Cortex of kidney (tissue), 1 donor: ENCODE results near the gene FAM241A.
"Not testable (repeated sequence)": the region's sequence is repeated elsewhere in the genome, so short reads cannot be mapped to it uniquely, and the experiment has no call there.

Experiments used
- DNase-seq: peaks from one replicate; lab custom pipeline; 2025; lab: John Stamatoyannopoulos, UW

Gene FAM241A

DNA sequence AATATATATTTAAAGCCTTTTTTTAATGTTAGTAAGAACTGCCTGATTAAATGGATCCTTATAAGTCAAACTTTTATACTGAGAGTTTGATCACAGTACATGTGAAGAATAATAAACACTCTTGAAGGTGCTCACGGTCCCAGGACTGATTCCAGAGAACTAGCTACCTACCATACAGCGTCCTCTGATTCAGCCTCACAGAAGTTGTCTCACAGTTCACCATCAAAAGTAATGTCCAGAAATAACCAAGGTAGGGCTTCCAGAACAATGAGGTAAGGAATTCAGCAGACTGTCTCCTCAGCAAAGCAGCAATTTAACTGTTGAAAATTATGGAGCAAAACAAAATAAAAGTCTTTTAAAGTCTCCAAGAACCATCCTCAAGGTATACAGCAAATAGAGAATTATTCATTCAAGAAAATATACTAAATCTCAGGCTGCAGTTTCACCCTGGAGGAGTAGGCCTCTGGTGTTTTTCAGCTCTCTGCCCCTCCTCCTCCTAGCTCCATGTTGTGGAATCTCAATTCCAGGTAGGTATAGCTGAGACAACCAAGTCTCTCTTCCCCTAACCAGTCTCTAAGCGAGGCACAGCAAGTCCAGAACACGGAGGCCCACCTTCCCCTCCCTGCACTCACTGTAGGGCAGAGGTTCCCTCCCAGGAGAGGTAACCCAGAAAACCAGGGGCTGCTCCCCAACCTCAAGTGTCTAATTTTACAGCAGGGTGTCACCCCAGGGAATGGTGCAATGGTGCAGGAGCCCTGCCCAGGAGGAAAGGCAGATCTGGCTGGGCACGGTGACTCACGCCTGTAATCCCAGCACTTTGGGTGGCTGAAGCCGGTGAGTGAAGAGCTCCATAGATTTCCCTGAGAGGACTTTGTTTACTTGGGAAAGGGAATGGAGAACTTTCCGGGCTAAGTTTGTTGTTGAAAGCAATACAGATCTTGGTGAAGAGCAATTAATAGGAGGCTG is 28.6 kb downstream of the FAM241A start:
- DNase-seq: no peak

DNA sequence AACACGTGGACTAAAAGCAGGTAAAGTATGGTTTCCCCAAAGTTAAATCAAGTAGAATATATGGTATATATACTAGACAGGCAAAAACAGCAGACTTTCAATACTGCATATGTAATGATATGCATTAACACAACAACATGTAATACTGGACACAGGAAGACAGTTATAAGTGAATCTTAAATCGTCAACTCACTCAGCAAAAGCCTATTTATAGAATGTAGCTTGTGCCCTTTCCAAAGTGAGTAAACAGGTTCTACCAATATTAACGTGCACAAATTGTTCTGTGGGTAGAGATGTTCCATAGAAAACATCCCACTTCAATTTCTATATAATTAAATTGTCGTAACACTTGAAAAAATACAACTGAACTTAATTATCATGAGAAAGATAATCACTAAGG is 30.6 kb downstream of the FAM241A start:
- no peak for DNase-seq

DNA sequence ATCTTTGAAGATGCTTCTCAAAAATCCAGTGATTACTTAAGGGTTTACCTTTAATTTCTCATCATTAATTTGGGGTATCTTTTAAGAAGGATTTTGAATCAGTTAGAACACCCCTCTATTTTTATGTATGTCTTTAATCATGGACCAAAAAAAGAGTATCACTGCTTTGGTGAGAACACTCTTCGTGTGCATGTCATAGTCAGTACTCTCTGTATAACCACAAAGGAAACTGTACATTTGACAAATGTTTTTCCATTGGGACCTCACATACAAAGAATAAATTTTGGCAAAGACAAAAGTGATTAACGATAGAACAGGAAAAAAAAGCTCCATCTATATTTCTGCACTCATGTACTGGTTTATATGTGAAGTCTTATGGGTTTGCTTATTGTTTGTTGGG is 31.3 kb downstream of the FAM241A start:
- DNase-seq: no peak

DNA sequence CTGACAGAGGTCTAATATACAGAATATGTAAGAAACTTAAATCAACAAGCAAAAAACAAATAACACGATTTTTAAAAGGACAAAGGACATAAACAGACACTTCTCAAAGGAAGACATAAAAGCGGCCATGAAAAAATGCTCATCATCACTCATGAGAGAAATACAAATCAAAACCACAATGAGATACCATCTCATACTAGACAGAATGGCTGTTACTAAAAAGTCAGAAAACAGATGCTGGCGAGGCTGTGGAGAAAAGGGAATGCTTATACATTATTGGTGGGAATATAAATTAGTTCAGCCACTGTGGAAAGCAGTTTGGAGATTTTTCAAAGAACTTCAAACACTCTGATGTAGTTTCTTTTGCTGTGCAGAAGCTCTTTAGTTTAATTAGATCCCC is 33.5 kb downstream of the FAM241A start:
- not testable (repeated sequence) for DNase-seq

DNA sequence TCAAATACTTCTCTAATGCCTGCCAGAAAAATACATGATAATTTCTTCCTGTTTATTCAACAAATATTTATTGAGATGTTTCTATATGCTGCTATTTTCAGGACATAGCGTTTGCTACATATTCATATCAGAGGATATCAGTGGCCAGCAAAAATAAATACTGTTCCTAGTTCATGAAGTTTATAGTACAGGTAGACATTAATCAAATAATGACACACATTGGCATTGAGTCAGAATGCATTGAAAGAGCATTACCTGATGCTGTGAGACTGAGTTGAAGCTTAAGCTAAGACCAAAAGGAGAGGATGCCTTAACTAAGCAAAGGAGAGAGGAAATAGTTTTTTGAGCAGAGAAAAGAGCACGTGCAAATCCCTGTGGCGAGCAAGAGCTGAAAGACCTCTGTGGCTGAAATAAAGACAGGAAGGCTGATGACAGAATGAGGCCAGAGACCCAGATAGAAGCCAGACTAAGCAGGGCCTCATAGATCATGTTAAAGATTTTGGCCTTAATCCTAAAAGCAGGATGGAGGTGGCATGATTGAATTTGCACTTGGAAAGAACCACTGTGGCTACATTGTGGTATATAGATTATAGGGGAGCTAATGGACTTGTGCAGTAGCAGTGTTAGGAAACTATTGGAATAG is 36.2 kb downstream of the FAM241A start:
- DNase-seq: no peak

DNA sequence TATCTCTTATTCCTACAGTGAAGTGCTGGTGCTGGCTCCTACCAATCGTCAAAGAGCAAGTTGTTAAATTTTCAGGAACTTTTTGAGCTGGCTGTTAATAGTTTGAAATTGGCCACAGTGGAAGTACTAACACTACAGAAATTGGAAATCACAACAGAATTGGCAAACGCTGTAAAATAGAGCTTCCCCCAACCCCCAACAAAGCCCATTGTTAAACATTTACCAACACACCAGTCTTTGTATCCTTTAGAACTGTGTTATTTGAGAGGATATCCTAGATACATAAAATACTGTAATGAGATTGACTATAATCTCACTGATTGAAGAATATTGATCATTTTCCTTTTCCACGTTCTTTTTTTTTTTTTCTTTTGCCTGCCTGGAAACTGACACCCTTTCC is 37.4 kb downstream of the FAM241A start:
- no peak for DNase-seq

DNA sequence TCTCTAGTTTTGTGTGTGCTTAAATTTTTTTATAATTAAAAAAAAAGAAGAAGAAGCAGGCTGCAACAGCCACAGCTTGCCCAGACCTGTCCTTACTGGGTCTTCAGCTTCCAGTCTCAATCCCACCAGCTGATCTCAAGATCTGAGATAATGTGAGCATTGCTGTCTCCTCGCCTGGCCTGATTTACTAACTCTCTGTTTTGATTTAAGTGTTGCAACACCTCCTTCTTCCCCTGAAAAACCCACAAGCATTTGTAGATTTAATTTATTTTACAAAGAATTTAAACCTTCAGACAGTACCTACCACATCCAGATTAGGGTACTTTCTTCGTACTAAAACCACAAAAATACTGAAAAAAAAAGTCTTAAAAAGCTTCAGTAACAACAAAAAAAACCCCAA is 38.0 kb downstream of the FAM241A start:
- DNase-seq: no peak

DNA sequence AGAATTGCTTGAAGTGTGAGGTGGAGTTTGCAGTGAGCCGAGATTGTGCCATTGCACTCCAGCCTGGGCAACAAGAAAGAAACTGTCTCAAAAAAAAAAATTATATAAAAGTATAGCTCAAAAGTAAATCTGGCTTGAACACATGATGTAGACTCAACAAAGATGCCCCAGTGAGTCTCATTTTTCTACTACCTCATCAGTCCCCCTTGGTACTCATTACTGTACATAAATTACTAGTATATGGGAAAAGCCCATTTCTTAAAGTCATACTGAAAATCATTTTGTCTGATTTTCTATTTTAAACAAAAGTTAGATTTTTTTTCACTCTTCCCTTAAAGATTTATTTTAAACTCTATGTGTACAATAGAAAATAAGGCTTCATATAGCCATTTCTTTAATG is 39.2 kb downstream of the FAM241A start:
- DNase-seq: no peak

DNA sequence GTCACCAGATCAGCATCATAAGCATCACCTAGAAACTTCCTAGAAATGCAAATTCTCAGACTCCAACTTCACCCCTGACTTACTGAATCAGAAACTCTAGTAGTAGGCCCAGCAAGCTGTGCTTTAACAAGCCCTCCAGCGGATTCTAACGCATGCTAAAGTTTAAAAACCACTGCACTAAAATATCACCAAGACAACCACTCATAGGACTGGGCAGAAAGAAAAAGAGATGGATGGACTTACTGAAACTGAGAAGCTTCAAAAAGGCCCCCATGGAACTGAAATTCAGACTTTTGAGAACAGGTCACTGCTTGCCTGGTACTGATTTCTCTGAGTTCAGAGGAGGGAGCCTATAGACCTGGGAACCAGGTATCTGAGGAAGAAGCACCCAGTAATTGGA is 40.1 kb downstream of the FAM241A start:
- DNase-seq: no peak

DNA sequence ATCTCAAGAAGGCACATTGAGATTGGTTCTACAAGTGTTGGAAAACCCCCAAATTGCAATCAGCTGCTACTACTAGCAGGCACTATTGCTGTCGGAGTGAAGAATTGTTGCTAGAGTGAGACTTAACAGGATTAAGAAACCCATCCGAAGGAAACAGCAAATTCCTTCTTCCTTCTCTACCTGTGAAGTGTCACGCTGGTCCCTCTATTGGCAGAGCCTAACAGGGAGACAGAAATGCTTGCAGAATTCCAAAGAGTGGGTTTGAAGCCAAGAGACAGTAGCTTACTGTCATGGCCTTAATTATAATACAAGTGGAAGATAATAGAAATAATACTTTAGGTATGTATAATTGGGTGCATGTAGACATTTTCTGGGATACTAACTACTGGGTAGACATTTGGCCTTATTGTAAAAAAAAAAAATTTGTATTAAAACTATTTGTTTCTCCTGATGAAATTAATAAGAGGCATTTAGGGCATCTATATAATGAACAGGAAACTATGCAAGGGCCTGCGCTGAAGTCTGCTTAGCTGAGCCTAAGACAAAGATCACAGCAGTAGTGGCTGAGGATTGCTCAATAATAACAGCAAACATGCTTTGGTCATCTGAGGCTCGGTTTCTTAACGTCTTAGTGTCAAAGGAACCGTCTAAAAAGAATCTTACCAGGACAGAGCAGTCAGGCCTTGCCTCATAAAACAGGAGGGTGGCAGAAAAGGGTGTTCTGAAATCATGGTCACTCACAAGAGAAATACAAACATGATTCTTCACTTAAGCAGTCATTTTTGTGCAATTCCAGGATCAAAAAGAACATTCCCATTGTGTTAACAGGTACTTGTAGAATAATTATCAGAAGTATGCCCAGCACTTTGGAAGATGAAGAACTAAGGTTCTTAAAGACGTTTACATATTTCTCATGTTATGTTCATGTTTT is 40.8 kb downstream of the FAM241A start:
- no peak for DNase-seq

DNA sequence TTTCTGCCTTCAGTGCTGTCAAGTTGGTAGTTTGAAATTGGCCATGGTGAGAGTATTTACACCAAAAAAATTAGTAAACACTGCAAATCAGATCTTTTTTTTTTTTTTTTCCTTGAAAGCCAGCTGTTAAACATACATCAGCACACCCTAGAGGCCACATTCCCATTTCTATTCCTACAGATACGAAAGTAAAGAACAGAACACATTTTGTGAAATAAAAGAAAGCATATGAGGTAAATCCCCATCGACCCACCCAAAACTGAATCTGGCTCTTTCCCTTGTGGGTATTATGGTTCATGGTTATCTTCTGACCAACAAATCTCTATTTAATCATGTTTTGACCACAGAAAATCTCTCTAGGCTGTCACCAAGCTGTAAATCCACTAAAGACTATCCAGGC is 44.5 kb downstream of the FAM241A start:
- no peak for DNase-seq

DNA sequence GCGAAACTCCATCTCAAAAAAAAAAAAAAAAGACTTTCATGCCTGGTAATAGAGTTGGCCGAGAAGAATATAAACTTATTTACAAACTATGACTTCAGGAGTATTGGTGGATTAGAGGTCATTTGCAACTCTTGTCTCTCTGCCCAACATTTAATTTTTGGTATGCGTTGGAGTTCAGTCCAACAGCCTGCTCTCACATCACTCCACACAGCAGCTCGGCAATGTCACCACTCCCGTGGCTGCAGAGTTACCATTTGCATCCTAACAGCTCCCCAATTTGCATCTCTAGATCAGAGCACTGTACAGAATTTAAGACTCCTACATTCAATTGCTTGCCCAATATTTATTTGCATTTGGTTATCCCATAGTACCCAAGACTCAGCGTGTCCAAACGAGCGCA is 45.4 kb downstream of the FAM241A start:
- DNase-seq: no peak

DNA sequence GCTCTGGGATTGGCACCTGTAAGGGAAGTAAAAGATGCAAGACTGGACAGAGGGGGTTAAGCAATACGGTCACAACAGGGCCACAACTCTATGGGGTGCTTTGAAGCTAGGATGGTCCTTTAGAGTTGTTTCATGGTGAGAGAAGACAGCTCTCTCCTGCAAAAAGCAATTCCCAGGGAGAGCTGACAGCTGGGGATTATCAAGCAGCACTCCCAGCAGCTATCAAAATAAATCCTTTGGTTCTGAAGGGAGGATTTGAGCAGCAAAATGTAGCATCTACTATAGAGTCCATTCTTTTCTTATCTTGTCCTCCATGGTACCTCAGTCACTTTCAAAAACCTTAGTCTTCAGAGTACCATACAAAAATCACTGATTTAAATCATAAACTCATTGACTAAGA is 51.2 kb downstream of the FAM241A start:
- DNase-seq: no peak

DNA sequence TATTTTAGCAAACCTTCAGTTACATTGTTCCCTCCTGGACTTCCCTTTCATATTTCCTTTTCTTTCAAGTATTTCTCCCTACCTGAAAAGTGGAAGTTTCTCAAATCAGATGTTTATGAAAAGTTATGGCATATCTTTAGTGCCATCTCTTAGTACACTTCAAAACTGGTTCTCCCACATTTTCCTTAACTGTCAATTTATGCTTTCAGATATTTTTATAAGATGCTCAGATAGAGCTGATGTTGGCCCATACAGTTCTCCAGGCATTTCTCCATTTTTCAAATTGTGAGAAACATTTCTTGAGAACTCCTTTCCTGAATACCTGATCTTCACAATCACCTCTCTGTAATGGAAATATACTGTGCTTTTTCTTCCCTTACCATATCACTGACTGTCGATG is 53.8 kb downstream of the FAM241A start:
- no peak for DNase-seq

DNA sequence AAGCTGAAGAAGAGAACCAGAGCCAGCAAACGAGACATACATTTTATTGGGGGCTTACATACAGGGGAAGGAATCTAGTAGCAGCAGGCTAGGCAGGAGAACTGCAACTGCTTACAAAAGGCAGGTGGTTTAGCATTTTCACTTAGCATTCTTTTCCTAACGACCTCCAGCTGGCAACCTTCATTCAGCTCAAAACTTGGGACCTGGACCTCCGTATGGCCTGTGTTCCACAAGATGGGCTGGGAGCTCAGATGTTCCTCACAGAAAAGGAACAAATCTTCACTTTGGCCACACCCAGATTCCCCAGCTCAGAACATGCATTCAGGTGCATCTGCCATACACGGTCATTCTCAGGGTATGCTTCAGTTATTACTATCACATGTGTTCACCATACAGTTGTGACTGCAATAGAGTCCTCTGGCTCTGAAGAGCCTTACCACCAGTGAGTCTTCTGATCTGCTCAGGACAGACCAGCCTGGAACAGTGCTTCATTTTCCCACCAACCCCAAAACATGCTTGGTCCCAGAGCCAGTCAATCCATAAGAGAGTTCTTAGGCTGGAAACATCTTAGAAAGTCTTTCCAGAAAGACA is 56.8 kb downstream of the FAM241A start:
- no peak for DNase-seq

DNA sequence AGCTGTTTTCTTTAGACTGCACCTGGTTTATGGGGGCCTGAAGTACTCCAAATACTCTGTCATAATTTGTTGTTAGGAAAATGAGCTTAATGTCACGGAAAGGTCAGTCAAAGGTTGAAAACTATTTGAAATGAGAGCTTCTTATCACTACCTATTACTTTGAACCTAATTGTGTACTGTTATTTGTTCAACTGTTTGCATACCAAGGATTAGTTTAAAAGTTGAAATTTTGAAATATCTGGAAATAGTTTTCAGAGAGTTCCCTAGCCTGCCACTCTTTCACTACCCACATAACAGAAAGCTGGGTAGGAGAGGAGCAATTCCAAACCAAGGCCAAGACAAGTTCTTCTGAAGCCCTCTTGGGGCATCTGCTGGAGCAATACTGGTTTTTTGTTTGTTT is 58.3 kb downstream of the FAM241A start:
- no peak for DNase-seq

DNA sequence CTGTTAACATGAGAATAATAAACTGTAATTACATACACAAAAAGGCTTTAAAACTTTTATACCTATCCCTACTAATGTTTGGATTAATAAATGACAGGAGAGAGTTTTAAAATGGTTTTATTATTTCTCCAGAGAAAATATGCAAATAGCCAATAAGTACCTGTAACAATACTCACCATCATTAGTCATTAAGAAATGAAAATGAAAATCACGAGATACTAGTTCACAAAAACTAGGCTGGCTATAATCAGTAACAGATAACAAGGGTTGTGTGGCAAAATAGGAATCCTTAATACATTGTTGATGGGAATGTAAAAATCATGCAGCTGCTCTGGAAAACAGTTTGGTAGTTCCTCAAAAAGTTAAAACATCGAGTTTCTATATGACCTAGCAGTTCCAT is 61.2 kb downstream of the FAM241A start:
- DNase-seq: no peak

DNA sequence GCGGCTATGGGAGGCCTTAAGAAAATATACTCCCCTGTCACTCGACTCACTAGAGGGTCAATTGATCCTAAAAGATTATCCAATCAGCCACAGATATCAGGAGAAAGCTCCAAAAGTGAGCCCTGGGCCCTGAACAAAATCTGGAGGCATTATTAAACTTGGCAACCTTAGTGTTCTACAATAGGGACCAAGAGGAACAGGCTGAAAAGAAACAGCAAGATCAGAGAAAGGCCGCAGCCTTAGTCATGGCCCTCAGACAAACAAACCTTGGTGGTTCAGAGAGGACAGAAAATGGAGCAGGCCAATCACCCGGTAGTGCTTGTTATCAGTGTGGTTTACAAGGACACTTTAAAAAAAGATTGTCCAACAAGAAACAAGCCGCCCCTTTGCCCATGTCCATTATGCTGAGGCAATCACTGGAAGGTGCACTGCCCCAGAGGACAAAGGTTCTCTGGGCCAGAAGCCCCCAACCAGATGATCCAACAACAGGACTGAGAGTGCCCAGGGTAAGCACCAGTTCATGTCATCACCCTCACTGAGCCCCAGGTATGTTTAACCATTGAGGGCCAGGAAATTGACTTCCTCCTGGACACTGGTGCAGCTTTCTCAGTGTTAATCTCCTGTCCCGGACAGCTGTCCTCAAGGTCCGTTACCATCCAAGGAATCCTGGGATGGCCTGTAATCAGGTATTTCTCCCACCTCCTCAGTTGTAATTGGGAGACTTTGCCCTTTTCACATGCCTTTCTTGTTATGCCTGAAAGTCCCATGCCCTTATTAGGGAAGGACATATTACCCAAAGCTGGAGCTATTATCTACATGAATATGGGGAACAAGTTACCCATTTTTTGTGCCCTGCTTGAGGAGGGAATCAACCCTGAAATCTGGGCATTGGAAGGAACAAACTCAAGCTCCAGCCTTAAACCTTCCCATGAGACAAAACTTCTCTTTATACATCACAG is 63.2 kb downstream of the FAM241A start:
- not testable (repeated sequence) for DNase-seq

DNA sequence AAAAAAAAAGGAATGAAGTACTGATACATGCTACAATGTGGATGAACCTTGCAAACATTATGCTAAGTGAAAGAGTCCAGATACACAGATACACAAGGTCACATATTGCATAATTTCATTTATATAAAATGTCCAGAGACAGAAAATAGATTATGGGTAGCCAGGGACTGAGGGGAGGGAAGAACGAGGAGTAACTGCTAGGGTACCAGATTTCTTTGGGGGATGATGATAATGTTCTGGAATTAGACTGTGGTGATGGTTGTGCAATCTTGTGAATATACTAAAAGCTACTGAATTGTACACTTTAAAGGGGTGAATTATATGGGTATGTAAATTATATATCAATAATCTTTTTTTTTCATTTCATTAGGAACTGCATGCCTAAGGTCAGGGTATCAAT is 65.5 kb downstream of the FAM241A start:
- DNase-seq: no peak

DNA sequence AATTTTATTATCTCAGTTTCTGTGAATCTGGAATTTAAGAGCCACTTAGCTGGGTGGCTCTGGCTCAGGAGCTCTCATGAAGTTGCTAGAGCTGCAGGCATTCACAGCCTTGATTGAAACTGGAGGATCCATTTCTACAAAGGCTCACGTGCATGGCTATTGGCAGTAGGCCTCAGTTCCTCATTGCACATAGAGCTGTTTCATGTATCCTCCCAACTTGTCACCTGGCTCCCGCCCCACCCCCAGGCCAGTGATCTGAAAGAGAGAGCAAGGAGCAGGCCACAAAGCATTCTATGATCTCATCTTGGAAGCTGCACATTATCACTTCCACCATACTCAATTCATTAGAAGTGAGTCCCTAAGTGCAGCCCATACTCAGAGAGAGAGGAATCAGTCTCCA is 67.8 kb downstream of the FAM241A start:
- DNase-seq: no peak

DNA sequence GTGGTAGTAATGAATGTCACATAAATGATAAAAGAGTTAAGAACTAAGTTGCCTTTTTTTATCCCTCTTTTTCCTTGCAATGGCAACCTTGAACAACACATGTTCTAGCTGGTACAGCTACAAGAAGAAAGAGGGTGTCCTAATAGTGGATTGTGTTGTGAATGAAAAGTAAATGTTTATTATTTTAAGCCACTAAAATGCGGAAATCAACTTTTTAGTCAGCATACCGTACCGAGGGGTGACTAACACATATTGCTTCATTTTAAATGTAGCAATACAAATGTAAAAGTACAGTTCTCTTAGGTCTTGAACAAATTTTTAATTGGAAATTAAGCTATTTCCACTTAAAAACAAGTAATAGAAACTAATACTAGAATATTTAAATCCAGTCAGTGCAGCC is 68.6 kb downstream of the FAM241A start:
- DNase-seq: no peak
